Measurements from ENCODE around the gene PFDN1.

Gene PFDN1

DNA sequence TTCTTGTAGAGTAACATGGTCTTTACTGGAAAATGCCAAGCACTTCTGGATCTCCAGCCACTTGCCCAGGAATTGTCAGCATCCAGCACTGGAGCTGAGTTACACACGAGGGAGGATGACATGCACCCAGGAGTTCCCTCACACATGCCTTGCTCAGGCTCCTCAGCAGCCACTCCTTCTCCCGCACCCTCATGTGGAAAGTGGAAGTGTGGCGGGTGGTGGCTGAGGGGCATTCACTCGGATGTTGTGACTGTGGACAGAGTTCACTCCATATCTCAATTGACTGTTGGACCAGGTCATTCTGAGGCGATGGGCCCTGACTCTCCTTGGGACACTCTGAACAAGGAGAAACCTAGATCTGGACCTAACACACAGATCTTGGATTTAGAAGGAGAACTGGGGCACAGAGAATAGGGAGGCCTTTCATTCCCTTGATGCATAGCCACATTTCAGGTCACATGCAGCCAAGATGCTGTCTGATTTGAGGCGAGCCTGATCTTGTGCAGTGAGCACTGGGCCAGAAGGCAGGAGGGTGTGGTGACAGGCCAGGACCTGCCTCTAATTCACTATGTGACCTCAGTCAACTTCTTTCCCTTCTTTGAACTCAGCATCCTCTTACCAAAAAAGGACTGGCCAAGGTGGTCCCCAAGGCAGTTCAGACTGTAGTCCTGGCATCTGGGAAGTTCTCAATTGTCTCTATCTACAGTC is 65.9 kb downstream of the PFDN1 start:
- DNase-seq = no peak

DNA sequence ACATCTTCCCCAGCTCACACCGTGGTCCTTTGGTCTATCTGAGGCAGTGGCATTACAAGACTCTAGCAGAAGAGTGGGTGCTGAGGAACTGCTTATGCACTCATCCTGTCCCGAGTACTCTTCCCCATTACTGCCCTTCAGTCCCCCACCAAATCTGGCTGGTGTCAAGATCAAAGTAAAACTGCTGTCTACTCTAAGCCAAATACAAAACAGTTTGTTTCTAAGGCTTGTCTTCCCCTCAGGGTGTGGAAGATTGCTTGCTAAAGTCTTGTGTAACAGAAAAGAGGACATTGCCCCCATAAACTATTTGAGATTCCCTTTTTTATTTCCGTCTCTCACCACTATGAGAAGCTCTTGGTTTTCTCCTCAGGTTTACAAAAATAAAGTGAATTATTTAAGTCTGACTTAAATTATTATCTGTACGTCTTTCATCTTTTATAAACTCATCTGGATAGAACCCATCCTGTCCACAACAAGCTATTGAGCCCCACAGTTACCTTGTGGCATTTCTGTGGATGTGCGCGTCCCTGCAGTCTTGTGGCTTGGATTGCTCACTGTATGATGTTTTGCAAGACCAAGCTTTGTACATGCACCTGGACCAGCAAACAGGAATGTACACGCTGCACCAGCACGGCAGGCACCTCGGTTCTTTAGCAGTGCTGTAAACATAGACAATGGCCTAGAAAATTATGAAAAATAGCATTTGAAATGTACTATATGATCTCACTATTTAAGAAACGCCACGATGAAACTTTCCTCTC is 66.9 kb downstream of the PFDN1 start:
- no peak for DNase-seq

DNA sequence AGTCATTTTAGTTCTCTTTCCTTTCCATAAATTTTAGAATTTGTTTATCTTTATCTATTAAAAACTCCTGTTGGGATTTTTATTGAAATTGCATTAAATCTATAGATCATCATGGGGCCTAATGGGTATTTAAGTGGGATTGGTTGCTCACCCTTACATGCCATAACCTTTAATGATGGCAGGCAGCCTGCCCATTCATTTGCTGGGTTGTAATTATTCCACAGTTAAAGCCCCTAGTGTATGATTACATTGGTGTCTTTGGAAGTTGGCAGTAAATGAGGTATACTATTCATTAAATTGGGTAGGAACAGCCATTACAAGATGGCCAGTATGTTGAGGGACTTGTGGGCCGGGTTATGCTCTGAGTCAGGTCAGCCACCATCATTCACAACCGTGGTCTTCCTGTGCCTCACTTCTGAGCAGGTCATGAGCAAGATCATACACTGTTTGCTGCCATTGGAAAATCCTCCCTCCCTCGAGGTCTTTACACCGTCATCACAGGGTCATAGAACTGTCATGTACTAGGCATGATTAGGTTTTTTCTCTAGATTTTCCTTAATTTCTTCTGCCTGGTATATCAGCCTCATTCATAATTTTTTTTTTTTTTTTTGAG is 68.4 kb downstream of the PFDN1 start:
- no peak for DNase-seq

DNA sequence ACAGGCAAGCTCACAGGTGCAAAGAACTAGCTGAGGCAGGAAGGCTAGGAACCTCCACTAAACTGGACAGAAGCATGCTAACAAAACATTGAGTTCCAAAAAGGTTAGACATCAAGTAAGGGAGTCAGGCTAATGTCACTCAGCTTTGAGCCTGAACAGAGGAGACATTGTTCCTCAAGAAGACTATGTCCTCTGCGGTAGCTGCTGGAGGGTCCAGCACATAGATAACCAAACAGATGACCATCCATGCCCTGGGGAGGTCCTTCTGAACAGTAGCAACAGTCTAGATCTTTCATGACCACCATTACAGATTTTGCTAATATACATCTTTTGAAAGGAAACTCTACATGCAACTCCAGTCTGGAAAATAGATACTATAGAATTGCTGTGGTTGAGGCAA is 70.2 kb downstream of the PFDN1 start:
- no peak for DNase-seq

DNA sequence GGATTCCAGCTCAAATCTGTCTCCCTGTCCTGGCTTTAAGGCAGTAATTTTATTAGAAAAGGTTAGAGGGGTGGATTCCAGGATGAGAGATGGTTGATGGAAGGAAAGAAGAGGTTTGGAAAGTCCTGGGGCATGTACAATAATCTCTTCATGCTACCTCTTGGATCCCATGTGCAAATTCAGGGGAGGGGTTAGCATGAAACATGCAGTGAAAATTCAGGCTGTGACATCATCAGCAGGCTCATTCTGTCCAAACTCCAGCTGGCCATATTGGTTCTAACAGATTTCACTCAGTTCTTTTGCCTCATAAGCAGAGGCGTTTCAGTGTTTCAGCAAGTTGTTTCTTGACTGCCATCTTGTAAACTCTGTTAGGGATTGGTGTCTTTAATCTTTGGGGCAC is 72.5 kb downstream of the PFDN1 start:
- no peak for DNase-seq

DNA sequence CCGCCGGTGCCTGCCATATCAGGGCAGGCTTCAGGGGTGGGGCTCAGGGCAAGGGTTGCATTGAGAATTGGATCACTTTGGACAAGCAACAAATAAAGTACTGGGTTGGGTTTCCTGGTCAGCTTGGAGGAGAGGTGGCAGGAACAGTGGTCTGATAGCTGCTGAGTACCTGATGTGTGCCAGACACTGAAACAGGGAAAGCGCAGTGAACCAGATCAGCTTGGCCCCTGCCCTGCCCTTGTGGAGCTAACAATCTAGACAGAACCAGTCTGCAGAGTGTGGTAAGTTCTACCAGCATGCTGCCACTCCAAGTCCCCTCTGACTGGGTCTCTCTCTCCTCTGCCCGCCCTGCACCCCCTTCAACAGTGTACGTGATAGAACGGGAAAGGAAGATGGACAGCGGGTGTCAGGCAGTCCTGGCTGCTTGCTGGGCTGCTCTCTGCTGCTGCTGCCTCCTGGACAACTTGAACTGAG is 74.5 kb downstream of the PFDN1 start:
- DNase-seq = no peak

DNA sequence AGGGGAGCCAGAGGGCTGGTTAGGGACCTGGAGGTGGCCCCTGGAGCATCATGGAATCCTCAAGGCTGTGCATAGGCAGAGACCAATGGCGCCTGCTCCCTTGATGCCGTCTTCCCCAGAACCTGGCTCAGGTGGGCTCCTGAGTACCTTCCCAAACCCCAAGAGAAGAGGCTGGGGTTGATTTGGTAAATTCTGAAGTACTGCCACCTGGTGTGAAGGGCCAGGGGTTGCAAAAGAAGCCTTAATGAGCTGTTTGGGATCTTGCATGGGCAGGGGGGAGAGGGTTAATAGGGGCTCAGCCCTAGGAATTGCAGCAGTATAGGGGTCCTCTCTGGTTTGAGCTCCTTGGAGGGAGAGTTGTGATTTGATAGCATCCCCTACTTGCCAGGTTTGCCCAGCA is 75.9 kb downstream of the PFDN1 start:
- DNase-seq = no peak

DNA sequence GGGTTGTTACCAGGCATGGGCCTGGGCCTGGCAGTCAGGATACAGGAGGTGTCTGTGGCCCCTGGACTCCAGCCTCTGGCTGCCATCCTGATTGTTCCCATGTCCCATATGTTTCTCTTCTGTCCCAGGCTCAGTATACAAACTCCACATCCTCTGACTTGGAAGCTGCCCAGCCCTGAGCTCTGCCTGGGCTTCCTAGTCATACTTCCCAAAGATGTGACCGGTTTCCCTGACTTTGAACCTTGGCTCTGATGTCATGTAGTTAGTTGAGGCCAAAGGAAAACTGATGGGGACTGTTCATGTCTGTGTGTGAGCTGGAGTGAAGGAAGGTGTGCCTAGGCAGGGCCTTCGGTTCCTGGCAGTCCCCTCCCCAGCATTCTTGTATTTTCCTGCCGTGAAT is 77.5 kb downstream of the PFDN1 start:
- no peak for DNase-seq

DNA sequence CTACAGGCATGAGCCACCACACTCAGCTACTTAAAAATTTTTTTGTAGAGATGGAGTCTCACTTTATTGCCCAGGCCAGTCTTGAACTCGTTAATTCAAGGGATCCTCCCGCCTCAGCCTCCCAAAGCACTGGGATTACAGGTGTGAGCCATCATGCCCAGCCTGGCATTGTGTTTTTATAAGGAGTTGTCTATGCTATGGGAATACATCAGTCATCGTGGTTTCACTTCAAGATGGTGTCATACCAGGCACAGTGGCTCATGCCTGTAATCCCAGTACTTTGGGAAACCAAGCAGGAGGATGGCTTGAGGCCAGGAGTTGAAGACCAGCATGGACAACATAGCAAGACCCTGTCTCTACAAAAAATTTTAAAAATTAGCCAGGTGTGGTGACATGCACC is 78.2 kb downstream of the PFDN1 start:
- DNase-seq = no peak

DNA sequence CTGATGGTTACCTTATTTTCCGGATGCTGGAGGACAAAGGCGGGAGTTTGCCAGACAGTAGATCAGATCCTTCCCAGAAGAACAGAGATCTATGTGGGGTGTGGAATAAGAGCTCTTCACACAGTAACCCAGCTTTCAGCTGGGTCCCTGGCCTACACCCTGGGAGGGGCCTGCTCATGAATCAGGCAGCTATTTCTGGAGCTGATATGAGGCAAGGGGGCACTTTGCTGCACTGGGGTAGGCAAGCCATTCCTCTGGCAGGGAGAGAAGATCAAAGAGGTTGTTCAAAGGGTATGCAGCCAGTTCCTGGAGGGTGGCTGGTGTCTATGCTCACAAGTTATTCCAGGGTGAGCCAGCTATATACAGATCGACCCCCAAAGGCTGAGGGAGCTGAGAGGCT is 79.3 kb downstream of the PFDN1 start:
- no peak for DNase-seq

DNA sequence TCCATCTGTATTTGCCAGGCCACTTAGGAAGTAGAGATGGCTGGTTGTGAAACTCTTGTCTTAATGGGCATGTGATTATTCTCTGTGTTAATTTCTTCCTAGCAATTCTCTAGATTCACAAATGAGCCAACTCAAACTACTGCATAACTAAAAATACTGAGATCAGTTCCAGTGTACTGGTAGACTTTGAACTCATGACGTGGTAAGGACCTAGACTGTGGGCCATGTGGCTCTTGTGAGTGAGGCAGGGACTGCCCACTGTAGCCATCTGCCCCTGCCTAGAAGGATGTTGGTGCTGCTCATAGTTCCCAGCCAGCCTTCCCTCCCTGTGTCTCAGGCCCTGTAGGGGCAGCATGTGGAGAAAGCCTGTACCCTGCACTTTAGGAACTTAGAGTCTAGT is 80.5 kb downstream of the PFDN1 start:
- DNase-seq = no peak

DNA sequence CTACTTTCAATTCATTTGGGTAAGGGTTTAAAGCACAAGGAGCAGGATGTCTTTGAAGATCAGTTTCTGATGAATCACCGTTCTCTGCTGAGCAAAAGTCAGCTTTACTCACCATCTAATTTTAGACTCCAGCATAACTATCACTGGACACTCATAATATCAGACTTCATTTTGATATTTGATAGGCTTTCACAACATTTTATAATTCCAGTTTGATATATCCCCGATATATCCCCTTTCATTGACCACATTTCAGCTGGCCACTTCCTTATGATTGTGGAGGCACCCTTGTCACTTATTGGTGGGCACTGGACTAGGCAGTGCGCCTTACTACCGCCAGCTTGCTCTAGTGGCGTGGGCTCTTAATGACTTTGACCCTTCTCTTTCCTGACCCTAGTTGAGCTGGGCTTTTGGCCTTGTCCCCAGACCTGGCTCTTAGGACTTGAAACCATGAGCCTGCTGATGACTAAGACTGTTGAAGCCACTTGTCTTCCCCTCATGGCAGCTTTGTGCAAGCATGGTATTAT is 81.1 kb downstream of the PFDN1 start:
- no peak for DNase-seq

DNA sequence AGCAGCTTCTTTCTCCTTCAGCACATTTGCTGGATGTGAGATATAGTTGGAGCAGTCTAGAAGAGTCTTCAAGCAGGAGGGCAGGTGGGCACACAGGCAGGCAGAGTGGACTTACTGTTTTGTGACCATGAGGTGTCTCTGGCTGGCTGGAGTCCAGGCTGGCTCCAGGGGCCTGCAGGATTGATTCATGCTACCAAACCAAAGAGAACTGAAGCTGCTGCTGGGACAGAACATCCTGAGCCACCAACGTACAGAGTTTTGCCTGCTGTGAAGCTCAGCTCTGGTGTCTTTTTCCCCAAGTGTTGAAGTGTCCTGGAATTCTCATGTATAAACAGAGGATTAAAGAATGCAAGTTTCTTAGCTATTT is 82.2 kb downstream of the PFDN1 start:
- DNase-seq = no peak

DNA sequence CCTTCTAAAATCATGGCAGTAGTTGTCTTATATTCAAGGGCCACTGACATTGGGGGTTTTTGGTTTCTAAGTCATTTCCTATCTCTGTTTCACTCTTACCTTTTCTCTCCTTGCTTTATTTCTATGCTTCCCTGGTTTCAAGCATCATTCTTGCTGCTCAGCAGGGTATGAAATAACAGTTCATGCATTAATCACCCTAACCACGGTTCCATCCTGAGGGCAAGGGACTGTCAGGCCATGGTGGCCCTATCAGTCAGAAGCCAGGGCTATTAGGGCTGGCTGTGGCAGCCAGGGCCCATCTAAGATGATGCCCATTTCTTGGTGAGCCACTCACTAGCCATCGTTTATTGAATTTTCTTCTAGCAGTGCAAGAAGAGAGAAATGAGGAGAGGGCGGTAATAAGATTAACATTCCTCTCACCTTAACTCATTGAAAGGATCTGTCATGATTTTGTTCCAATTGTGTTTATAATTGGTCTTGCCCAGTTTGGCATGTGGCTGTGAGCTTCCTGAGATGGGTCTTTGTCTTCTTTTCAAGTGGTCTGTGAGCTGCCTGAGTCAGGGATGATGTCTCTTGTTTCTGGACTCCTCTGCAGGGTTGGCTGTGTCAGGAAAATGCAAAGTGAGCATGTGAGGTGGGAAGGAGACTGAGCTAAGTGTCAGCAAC is 82.7 kb downstream of the PFDN1 start:
- no peak for DNase-seq

DNA sequence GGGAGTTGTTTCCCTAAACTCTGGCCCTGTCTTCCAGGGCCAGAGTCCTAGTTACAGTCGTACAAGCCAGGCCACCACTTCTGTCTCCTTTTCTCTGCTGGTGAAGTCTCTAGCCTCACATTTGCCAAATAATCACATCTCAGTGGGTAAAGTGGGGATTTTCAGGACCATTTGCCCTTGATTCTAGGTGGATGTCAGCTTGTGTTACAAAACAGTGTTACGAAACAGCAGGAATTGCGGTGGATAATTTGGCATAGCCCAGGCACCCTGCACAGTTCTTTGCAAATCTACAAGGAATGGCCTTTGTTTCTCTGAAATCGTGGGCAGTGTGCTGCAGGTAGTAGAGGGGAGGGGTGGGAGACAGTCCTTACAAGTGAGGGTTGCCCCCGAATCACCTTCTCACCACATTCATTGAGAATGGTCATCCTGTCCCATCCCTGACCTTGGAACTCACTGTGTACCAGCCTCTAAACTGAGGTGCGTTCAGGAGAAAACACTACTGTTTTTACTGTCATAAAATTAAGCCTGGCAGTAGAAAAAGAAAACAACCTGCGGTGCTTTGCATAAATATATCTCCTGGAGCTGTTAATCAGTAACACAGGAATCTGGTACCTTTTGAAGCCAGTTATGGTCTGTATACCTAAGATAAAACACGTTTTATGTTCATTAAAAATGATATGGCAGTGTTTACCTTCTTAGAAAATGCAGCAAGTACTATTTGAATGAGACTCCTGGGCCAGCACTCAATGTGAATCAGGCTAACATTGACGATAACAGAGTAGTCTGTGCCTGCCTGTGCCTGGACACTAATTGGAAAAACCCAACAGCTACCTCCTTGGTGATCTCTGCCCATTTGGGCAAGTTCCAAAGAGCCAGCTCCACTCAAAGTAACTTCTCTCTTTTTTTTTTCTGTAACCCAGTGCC is 83.6 kb downstream of the PFDN1 start:
- DNase-seq = no peak

DNA sequence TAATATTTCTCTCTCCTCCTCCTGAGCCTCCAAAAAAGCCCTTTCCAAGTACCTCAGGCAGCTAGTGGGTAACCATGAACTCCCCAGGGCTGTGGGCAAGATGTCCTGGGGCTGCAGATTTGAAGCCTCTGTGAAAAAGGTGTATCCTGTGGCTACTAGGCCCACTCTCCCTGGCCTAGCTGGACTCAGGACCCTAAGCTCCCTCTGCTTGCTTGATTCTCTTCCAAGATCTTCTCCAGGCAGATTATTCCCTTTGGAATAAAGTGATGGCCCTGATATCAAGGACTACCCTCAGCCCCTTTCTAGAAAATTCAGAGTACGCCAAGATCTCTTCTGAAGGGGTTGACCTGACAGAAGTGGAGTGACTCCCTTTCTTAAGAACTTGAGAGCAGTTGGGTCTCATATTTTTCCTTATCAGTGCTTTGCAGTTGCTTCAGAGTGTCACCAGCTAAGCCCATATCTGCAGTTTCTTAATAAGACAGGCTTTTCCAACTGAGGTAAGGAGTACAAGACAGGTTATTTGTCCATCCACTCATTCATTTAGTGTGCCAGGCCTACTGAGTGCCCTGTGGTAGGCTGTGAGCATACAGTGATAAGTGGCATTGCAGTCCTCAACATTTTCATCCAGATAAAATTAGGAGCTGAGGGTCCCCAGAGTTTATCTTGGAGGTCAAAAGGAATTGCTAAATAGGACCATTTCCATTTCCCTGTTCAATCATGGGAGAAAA is 85.4 kb downstream of the PFDN1 start:
- no peak for DNase-seq

DNA sequence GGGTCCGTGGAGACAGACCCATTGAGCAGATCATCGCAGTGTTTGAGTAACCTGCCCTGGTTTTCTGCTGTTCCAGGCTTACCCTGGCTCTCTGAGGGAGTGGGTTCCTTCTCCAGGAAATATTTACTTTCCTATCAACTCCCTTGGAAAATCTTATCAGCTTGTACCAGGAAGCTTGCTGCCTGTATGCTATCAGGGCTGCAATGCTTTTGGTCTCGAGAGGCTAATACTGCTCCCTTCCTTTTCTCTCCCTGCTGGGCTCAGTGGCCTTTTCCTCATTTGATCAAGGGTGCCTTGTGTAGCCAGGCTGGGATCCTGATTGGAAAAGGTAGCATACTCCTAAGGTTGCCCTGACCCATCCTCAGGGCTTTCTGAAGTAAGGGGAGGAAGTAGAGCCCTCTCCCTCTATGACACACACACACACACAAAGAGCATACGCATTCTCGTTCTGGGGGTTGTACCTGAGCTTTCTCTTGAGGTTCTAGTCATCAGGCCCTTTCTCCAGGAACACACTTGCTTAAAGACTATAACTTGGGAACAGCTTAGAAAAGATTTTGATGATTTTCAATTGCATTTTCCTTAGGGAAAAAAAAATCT is 86.3 kb downstream of the PFDN1 start:
- no peak for DNase-seq

DNA sequence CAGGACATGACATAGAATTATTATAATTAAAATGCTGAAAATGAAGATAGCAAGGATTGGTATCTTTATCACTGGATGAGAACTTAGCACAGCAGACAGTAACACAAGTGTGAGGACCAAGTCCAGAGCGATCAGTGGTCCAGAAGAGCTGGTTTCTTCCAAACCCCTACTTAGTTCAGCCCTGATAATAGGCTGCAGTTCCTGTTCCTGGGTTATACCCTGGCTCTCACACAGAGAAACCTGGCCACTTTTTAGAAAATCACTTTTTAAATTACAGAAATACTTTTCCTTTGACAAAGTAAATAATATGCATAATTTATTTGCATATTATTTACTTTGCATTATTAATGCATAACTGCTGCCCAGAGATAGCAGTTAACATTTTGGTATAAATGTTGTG is 87.6 kb downstream of the PFDN1 start:
- no peak for DNase-seq

DNA sequence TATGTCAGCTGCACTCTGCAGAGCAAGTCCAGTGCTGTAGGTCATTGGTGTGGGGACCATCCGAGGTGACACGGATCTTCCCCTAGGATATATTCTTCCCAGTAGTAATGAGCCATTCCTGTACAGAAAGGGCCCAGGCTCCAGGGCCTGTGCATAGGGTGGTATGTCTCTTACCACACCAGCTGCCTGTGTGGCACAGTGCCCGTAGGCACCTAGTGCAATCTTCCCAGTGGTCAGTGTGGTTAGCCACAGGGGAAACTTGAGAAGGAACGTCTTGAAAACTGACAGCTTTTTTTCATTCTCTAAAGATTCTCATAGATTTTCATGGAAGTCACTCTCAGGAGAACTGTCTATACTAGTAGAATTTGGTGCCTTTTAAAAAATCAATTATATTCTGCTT is 88.1 kb downstream of the PFDN1 start:
- no peak for DNase-seq

DNA sequence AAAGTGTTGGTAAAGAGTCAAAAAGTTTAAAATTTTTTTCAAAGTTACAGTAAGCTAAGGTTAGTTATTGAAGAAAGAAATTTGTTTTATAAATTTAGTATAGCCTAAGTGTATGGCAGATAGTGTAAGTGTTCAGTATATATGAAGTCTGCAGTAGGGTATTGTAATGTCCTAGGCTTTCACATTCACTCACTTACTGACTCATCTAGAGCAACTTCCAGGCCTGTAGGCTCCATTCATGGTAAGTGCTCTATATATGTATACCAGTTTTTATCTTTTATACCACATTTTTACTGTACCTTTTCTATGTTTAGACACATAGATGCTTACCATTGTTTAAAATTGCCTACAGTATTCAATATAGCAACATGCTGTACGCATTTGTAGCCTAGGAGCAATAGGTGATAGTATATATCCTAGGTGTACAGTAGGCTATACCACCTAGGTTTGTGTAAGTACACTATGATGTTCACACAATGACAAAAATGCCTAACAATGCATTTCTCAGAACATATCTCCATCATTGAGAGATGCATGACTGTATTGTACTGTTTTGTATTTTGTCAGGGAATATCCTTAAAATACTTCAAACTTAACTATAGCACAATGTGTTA is 89.4 kb downstream of the PFDN1 start:
- DNase-seq = no peak

DNA sequence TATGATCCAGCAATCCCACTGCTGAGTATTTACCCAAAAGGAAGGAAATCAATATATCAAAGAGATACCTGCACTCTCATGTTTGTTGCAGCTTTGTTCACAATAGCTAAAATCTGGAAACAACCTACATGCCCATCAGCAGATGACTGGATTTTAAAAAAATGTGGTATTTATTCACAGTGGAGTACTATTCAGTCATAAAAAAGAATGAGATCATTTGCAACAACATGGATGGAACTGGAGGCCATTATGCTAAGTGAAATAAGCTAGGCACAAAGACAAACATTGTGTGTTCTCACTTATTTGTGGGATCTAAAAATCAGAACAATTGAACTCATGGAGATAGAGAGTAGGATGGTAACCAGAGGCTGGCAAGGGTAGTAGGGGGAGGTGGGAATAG is 94.8 kb downstream of the PFDN1 start:
- DNase-seq = no peak

All from activated CD4-positive, alpha-beta T cell treated with anti-CD3 and anti-CD28 coated beads for 48 hours (primary cell).